ENCODE results near the gene BCAS3. TPM values are rescaled to one million over a fixed set of nuclear protein-coding genes. Genes with fewer than 3 reads are reported as not detected.
"Not testable (repeated sequence)": the region's sequence is repeated elsewhere in the genome, so short reads cannot be mapped to it uniquely, and the experiment has no call there.

Gene BCAS3
- total RNA-seq, 2 donors from 2014 or later = 44.1 to 71.5 TPM

GRCh38 chr17:60798576-60798975, 120.9 kb downstream of the BCAS3 start:
- TF ChIP-seq CTCF (IDR thresholded peaks at IDR 0.05) (no peak), POLR2A (IDR thresholded peaks at IDR 0.05) (no peak)
- DNase-seq (no peak), ATAC-seq (no peak)
- no peaks in the 10 kb centered on the region for H3K27me3 ChIP-seq
- intact Hi-C loops (cut with DNase I) = no loop called here
- WGBS, 2 donors = 92% methylated on average over 8 of the region's 8 CpGs
- no peak overlapping the region for H3K4me3 ChIP-seq
- H3K4me1 ChIP-seq = no peaks in the 10 kb centered on the region
- H3K9me3 ChIP-seq = no peaks in the 10 kb centered on the region
- no peak overlapping the region for H3K27ac ChIP-seq
- no peaks in the 10 kb centered on the region for H3K36me3 ChIP-seq (replicated peaks in 1 of 2; ENCODE audit: insufficient read depth in 1 of 2, low read depth in 2 of 2)

- DNase-seq (no peak), ATAC-seq (no peak)
- 92 to 97% methylated on average over 6 of the region's 6 CpGs for WGBS, 2 donors
- no peak overlapping the region for H3K4me3 ChIP-seq
- H3K36me3 ChIP-seq (replicated peaks in 1 of 2; ENCODE audit: insufficient read depth in 1 of 2, low read depth in 2 of 2) = no peaks in the 10 kb centered on the region
- intact Hi-C loops (cut with DNase I) = no loop called here
- H3K27me3 ChIP-seq = no peaks in the 10 kb centered on the region
- H3K27ac ChIP-seq = no peak overlapping the region
- no peaks in the 10 kb centered on the region for H3K4me1 ChIP-seq
- TF ChIP-seq CTCF (IDR thresholded peaks at IDR 0.05) = no peak
- TF ChIP-seq POLR2A (IDR thresholded peaks at IDR 0.05) = no peak
- no peaks in the 10 kb centered on the region for H3K9me3 ChIP-seq
Measured at GRCh38 chr17:60802377-60802776, 124.7 kb downstream of the BCAS3 start.

- no peaks in the 10 kb centered on the region for H3K9me3 ChIP-seq
- TF ChIP-seq POLR2A (IDR thresholded peaks at IDR 0.05) = no peak
- TF ChIP-seq CTCF (IDR thresholded peaks at IDR 0.05) = no peak
- intact Hi-C loops (cut with DNase I) = no loop called here
- no peak overlapping the region for H3K27ac ChIP-seq
- H3K4me3 ChIP-seq = no peak overlapping the region
- DNase-seq (no peak), ATAC-seq (no peak)
- WGBS, 2 donors = 95 to 96% methylated on average over 6 of the region's 6 CpGs
- no peaks in the 10 kb centered on the region for H3K36me3 ChIP-seq (replicated peaks in 1 of 2; ENCODE audit: insufficient read depth in 1 of 2, low read depth in 2 of 2)
- H3K4me1 ChIP-seq = no peaks in the 10 kb centered on the region
- no peaks in the 10 kb centered on the region for H3K27me3 ChIP-seq
Measured at GRCh38 chr17:60803059-60803458, 125.4 kb downstream of the BCAS3 start.

GRCh38 chr17:60804831-60805230, 127.2 kb downstream of the BCAS3 start:
- DNase-seq (no peak), ATAC-seq (no peak)
- 80 to 91% methylated on average over 3 of the region's 3 CpGs for WGBS, 2 donors
- Histone ChIP-seq H3K36me3 (replicated peaks in 1 of 2; ENCODE audit: insufficient read depth in 1 of 2, low read depth in 2 of 2) (no peaks in the 10 kb centered on the region), H3K27ac (no peak overlapping the region), H3K4me3 (no peak overlapping the region), H3K27me3 (no peaks in the 10 kb centered on the region), H3K4me1 (no peaks in the 10 kb centered on the region), H3K9me3 (no peaks in the 10 kb centered on the region)
- intact Hi-C loops (cut with DNase I) = no loop called here
- TF ChIP-seq POLR2A (IDR thresholded peaks at IDR 0.05) (no peak), CTCF (IDR thresholded peaks at IDR 0.05) (no peak)

- Histone ChIP-seq H3K27me3 (no peaks in the 10 kb centered on the region), H3K4me3 (no peak overlapping the region), H3K9me3 (no peaks in the 10 kb centered on the region), H3K4me1 (no peaks in the 10 kb centered on the region), H3K36me3 (replicated peaks in 1 of 2; ENCODE audit: insufficient read depth in 1 of 2, low read depth in 2 of 2) (no peaks in the 10 kb centered on the region), H3K27ac (no peak overlapping the region)
- DNase-seq (no peak), ATAC-seq (no peak)
- TF ChIP-seq POLR2A (IDR thresholded peaks at IDR 0.05) (no peak), CTCF (IDR thresholded peaks at IDR 0.05) (no peak)
- intact Hi-C loops (cut with DNase I) = no loop called here
- 92 to 100% methylated on average over 1 of the region's 1 CpG for WGBS, 2 donors
Measured at GRCh38 chr17:60809421-60809820, 131.8 kb downstream of the BCAS3 start.

- H3K36me3 ChIP-seq (replicated peaks in 1 of 2; ENCODE audit: insufficient read depth in 1 of 2, low read depth in 2 of 2); H3K27ac ChIP-seq; H3K4me3 ChIP-seq; intact Hi-C loops (cut with DNase I); H3K4me1 ChIP-seq; H3K9me3 ChIP-seq; DNase-seq; H3K27me3 ChIP-seq; ATAC-seq: not testable (repeated sequence)
- 61 to 64% methylated on average over 2 of the region's 2 CpGs for WGBS, 2 donors
Measured at GRCh38 chr17:60814941-60815340, 137.3 kb downstream of the BCAS3 start.

Measured in body of pancreas (tissue), 4 donors.